GM12878 (cell line): ENCODE data around the gene NDUFA12.

Experiments used
- ASH2L ChIP-seq: fragments of 300-600, 200-600 bp; sonication (generic); IDR thresholded peaks from 2 replicates; pipeline ENCODE4 v1.6.1; 2017; ENCODE audit warnings: low read depth, mild to moderate bottlenecking, borderline replicate concordance
- CTCF ChIP-seq, 3 experiments: IDR thresholded peaks in 2 of 3; conservative IDR thresholded peaks in 1 of 3; 2 replicates each; pipeline ENCODE4 v1.5.1; 2011; ENCODE audit warnings: low read depth in 3 of 3, low read length in 3 of 3, mild to moderate bottlenecking in 3 of 3, control low read depth in 2 of 3, moderate library complexity in 2 of 3, inconsistent platforms in 1 of 3, mixed read lengths in 1 of 3; ENCODE audit not compliant: control insufficient read depth in 2 of 3, insufficient read depth in 1 of 3; ENCODE audit errors: extremely low read depth in 1 of 3
- DPF2 ChIP-seq: fragments of 450-650 bp; IDR thresholded peaks from 2 replicates; pipeline ENCODE4 v1.6.1; 2017; ENCODE audit warnings: mild to moderate bottlenecking
- EGR1 ChIP-seq, 2 experiments: IDR thresholded peaks; 1 replicate in 1 of 2; 2 replicates in 1 of 2; pipeline ENCODE4 v1.6.1; 2011 to 2012; ENCODE audit warnings: low read depth in 2 of 2, low read length in 2 of 2, borderline replicate concordance in 1 of 2, mild to moderate bottlenecking in 1 of 2, moderate library complexity in 1 of 2
- EZH2 ChIP-seq: IDR thresholded peaks from 2 replicates; pipeline ENCODE4 v1.6.1; 2012; ENCODE audit warnings: low read depth, mild to moderate bottlenecking, control low read depth, inconsistent platforms, low read length, borderline replicate concordance; ENCODE audit not compliant: control insufficient read depth
- HDAC2 ChIP-seq: fragments of 200-600 bp; sonication (generic); IDR thresholded peaks from 2 replicates; pipeline ENCODE4 v1.6.1; 2017
- NBN ChIP-seq: fragments of 450-650 bp; IDR thresholded peaks from 2 replicates; pipeline ENCODE4 v1.6.1; 2016
- TAF1 ChIP-seq: IDR thresholded peaks from 2 replicates; pipeline ENCODE4 v1.6.1; 2011; ENCODE audit warnings: mild to moderate bottlenecking, low read depth, low read length, borderline replicate concordance
- TARDBP ChIP-seq: IDR thresholded peaks from 2 replicates; pipeline ENCODE4 v1.6.1; 2016; ENCODE audit warnings: borderline replicate concordance
- TF ChIP-seq, protein P1 (sequence below): fragments of 150-350 bp; IDR thresholded peaks from 2 replicates; pipeline ENCODE4 v1.6.1; 2016; ENCODE audit warnings: low read depth, low read length

DNA sequence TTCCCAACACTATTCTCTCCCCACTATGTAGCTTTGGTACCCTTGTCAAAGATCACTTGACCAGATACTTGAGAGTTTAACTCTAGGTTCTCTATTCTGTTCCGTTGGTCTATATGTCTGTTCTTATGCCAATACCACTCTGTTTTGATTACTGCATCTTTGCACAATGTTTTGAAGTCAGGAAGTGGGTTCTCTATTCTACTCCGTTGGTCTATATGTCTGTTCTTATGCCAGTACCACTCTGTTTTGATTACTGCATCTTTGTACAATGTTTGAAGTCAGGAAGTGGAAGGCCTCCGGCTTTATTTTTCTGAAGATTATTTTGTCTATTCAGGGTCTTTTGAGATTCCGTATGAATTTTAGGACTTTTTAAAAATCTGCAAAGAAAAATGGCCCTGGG lies 2.7 kb upstream of the NDUFA12 start:
- TF ChIP-seq TAF1 (no peak), DPF2 (no peak), HDAC2 (no peak), NBN (no peak), CTCF (IDR thresholded peaks at IDR 0.05 in 2 of 3, conservative IDR thresholded peaks at IDR 0.05 in 1 of 3; ENCODE audit: control insufficient read depth in 2 of 3, extremely low read depth in 1 of 3, insufficient read depth in 1 of 3, low read depth in 3 of 3, low read length in 3 of 3) (no peak), EGR1 (IDR thresholded peaks at IDR 0.05; ENCODE audit: borderline replicate concordance in 1 of 2, low read depth in 2 of 2, low read length in 2 of 2) (no peak), TARDBP (no peak), ASH2L (no peak), EZH2 (no peak)
- TF ChIP-seq, protein P1, sequence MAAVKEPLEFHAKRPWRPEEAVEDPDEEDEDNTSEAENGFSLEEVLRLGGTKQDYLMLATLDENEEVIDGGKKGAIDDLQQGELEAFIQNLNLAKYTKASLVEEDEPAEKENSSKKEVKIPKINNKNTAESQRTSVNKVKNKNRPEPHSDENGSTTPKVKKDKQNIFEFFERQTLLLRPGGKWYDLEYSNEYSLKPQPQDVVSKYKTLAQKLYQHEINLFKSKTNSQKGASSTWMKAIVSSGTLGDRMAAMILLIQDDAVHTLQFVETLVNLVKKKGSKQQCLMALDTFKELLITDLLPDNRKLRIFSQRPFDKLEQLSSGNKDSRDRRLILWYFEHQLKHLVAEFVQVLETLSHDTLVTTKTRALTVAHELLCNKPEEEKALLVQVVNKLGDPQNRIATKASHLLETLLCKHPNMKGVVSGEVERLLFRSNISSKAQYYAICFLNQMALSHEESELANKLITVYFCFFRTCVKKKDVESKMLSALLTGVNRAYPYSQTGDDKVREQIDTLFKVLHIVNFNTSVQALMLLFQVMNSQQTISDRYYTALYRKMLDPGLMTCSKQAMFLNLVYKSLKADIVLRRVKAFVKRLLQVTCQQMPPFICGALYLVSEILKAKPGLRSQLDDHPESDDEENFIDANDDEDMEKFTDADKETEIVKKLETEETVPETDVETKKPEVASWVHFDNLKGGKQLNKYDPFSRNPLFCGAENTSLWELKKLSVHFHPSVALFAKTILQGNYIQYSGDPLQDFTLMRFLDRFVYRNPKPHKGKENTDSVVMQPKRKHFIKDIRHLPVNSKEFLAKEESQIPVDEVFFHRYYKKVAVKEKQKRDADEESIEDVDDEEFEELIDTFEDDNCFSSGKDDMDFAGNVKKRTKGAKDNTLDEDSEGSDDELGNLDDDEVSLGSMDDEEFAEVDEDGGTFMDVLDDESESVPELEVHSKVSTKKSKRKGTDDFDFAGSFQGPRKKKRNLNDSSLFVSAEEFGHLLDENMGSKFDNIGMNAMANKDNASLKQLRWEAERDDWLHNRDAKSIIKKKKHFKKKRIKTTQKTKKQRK: no peak
